HepG2 (cell line): ENCODE measurements around the gene TSHZ2. TPM values are rescaled to one million over a fixed set of nuclear protein-coding genes. Genes with fewer than 3 reads are reported as not detected.

Experiments
- ARID3A ChIP-seq: IDR thresholded peaks from 2 replicates; pipeline ENCODE4 v1.6.1; 2012; ENCODE audit warnings: low read depth, low read length, improper control_type of control experiment
- ATRX ChIP-seq: sonication (generic); formaldehyde crosslinking; IDR thresholded peaks from 2 replicates; pipeline ENCODE4 v1.4.0; 2020; ENCODE audit warnings: missing genetic modification reagents, borderline replicate concordance
- CHD2 ChIP-seq: IDR thresholded peaks from 2 replicates; pipeline ENCODE4 v1.6.1; 2011; ENCODE audit warnings: low read depth, low read length, improper control_type of control experiment
- FOSL2 ChIP-seq: sonication (generic); formaldehyde crosslinking; IDR thresholded peaks from 2 replicates; pipeline ENCODE4 v1.4.0; 2020; ENCODE audit warnings: missing genetic modification reagents
- GABPB1 ChIP-seq: IDR thresholded peaks from 2 replicates; pipeline ENCODE4 v1.6.1; 2016; ENCODE audit warnings: mild to moderate bottlenecking, missing genetic modification reagents, moderate library complexity, missing compliant biosample characterization
- HCFC1 ChIP-seq: fragments of 150-350 bp; IDR thresholded peaks from 2 replicates; pipeline ENCODE4 v1.6.1; 2014; ENCODE audit warnings: low read depth, low read length
- HMG20A ChIP-seq: IDR thresholded peaks from 2 replicates; pipeline ENCODE4 v1.6.1; 2016; ENCODE audit warnings: borderline replicate concordance
- HNF4G ChIP-seq, 2 experiments: sonication (generic) in 1 of 2; formaldehyde crosslinking in 1 of 2; IDR thresholded peaks; 2 replicates each; pipeline versions ENCODE4 v1.4.0 to v1.6.1; 2011 to 2020; ENCODE audit warnings: borderline replicate concordance in 2 of 2, low read depth in 2 of 2, mild to moderate bottlenecking in 2 of 2, low read length in 1 of 2, missing genetic modification reagents in 1 of 2, moderate library complexity in 1 of 2
- MAZ ChIP-seq, 2 experiments: sonication (generic) in 1 of 2; formaldehyde crosslinking in 1 of 2; IDR thresholded peaks; 2 replicates each; pipeline versions ENCODE4 v1.5.0 to v1.6.1; 2012 to 2020; ENCODE audit warnings: low read depth in 2 of 2, mild to moderate bottlenecking in 2 of 2, borderline replicate concordance in 1 of 2, improper control_type of control experiment in 1 of 2, low read length in 1 of 2, missing genetic modification reagents in 1 of 2, moderate library complexity in 1 of 2
- NFE2L2 ChIP-seq: fragments of 150-350 bp; IDR thresholded peaks from 2 replicates; pipeline ENCODE4 v1.6.1; 2014; ENCODE audit warnings: low read length
- RFX5 ChIP-seq: IDR thresholded peaks from 2 replicates; pipeline ENCODE4 v1.6.1; 2011; ENCODE audit warnings: low read depth, low read length, improper control_type of control experiment
- SALL1 ChIP-seq: sonication (generic); formaldehyde crosslinking; IDR thresholded peaks from 2 replicates; pipeline ENCODE4 v1.8.0; 2022; ENCODE audit warnings: mild to moderate bottlenecking, missing genetic modification reagents
- SIX4 ChIP-seq: sonication (generic); formaldehyde crosslinking; IDR thresholded peaks from 2 replicates; pipeline ENCODE4 v1.4.0; 2020; ENCODE audit warnings: missing genetic modification reagents
- SMAD3 ChIP-seq: sonication (generic); formaldehyde crosslinking; IDR thresholded peaks from 2 replicates; pipeline ENCODE4 v1.4.0; 2020; ENCODE audit warnings: missing genetic modification reagents
- ZHX2 ChIP-seq, 2 experiments: sonication (generic) in 1 of 2; formaldehyde crosslinking in 1 of 2; IDR thresholded peaks; 2 replicates each; pipeline versions ENCODE4 v1.6.1 to v1.9.0; 2014 to 2022; ENCODE audit warnings: antibody characterized with exemption in 1 of 2, borderline replicate concordance in 1 of 2, inconsistent platforms in 1 of 2, low read depth in 1 of 2, missing genetic modification reagents in 1 of 2
- ZNF17 ChIP-seq: sonication (generic); formaldehyde crosslinking; IDR thresholded peaks from 2 replicates; pipeline ENCODE4 v1.5.0; 2020; ENCODE audit warnings: mild to moderate bottlenecking, missing genetic modification reagents
- ZNF414 ChIP-seq: sonication (generic); formaldehyde crosslinking; IDR thresholded peaks from 2 replicates; pipeline ENCODE4 v1.5.0; 2020; ENCODE audit warnings: missing genetic modification reagents
- ZNF672 ChIP-seq: sonication (generic); formaldehyde crosslinking; IDR thresholded peaks from 2 replicates; pipeline ENCODE4 v1.8.1; 2022; ENCODE audit warnings: missing genetic modification reagents
- ZNF883 ChIP-seq: sonication (generic); formaldehyde crosslinking; IDR thresholded peaks from 2 replicates; pipeline ENCODE4 v1.5.1; 2020; ENCODE audit warnings: mild to moderate bottlenecking, missing genetic modification reagents; ENCODE audit errors: not compliant biosample characterization
- ZNF891 ChIP-seq: sonication (generic); formaldehyde crosslinking; IDR thresholded peaks from 2 replicates; pipeline ENCODE4 v1.5.0; 2020; ENCODE audit warnings: mild to moderate bottlenecking, missing genetic modification reagents
- ZSCAN12 ChIP-seq: sonication (generic); formaldehyde crosslinking; IDR thresholded peaks from 2 replicates; pipeline ENCODE4 v1.9.0; 2021; ENCODE audit warnings: mild to moderate bottlenecking, missing genetic modification reagents
- polyA plus RNA-seq, 8 experiments: library from polyadenylated mRNA; depleted of rRNA in 3 of 8; stranded (reverse) in 7 of 8; unstranded in 1 of 8; fragments of >200 nt; fragmentation: Illumina TruSeq in 4 of 8; extraction: Trizol in 4 of 8; gene quantifications; 2 replicates each; pipeline versions ENCODE4 v1.2.1 to v1.2.3, GENCODE V29; 2011 to 2016; ENCODE audit warnings: low read depth in 4 of 8, missing spikeins in 1 of 8, mixed read lengths in 1 of 8; ENCODE audit not compliant: insufficient read depth in 1 of 8
- total RNA-seq, 5 experiments: library from RNA; depleted of rRNA; stranded (reverse); fragments of >200 nt; fragmentation: Illumina TruSeq; extraction: Trizol; gene quantifications; 2 replicates each; pipeline ENCODE4 v1.2.3, GENCODE V29; 2016; ENCODE audit warnings: low read depth in 1 of 5

Gene TSHZ2
- total and polyA plus RNA-seq, 2 of the 13 experiments (the other 11 are each of a cell fraction or from before 2014, with no cell fraction given) = 0.01 TPM; not detected in 1

- no peak for TF ChIP-seq ZNF891
- TF ChIP-seq GABPB1 (CRISPR knock-in tag) = no peak
- no peak for TF ChIP-seq HNF4G (IDR thresholded peaks at IDR 0.05; ENCODE audit: borderline replicate concordance, low read depth, low read length)
- TF ChIP-seq HNF4G (CRISPR knock-in tag; IDR thresholded peaks at IDR 0.05; ENCODE audit: borderline replicate concordance, low read depth) = no peak
- no peak for TF ChIP-seq CHD2
- TF ChIP-seq ZNF17 (CRISPR knock-in tag) = no peak
- TF ChIP-seq MAZ (IDR thresholded peaks at IDR 0.05; ENCODE audit: borderline replicate concordance, low read depth, low read length) = no peak
- TF ChIP-seq MAZ (CRISPR knock-in tag; IDR thresholded peaks at IDR 0.05; ENCODE audit: low read depth) = no peak
- no peak for TF ChIP-seq ZNF414 (CRISPR knock-in tag)
- no peak for TF ChIP-seq RFX5
- no peak for TF ChIP-seq NFE2L2
- TF ChIP-seq SMAD3 (CRISPR knock-in tag) = no peak
- no peak for TF ChIP-seq SIX4 (CRISPR knock-in tag)
- peak; percentile 9; the same call in 1 of the 2 replicates for TF ChIP-seq ARID3A
- no peak for TF ChIP-seq ATRX
- TF ChIP-seq SALL1 = no peak; the same call in 1 of the 2 replicates
- no peak for TF ChIP-seq ZNF672 (CRISPR knock-in tag)
- TF ChIP-seq FOSL2 (CRISPR knock-in tag) = no peak; the same call in 1 of the 2 replicates
- no peak for TF ChIP-seq ZSCAN12 (CRISPR knock-in tag)
- no peak for TF ChIP-seq HMG20A (CRISPR knock-in tag)
- no peak for TF ChIP-seq ZHX2 (IDR thresholded peaks at IDR 0.05; ENCODE audit: low read depth)
- TF ChIP-seq ZHX2 (CRISPR knock-in tag; IDR thresholded peaks at IDR 0.05; ENCODE audit: borderline replicate concordance) = no peak
- no peak for TF ChIP-seq HCFC1
- TF ChIP-seq ZNF883 (CRISPR knock-in tag) = peak; percentile 57
Measured at GRCh38 chr20:53513489-53514298, 541.5 kb downstream of the TSHZ2 start (continued).
